GM19372 (cell line): Measurements from ENCODE around the gene NDUFV2.
A peak's percentile ranks its signal among the peaks of the same experiment; 100 is the strongest.
"Not testable (repeated sequence)": the region's sequence is repeated elsewhere in the genome, so short reads cannot be mapped to it uniquely, and the experiment has no call there.

Source experiments
- ATAC-seq: cut with Tn5 transposase; IDR thresholded peaks from one replicate; pipeline ENCODE4 v1.9.1; 2021; ENCODE audit warnings: mild to moderate bottlenecking, low read depth, moderate library complexity; ENCODE audit not compliant: unreplicated experiment

NDUFV2 gene

DNA sequence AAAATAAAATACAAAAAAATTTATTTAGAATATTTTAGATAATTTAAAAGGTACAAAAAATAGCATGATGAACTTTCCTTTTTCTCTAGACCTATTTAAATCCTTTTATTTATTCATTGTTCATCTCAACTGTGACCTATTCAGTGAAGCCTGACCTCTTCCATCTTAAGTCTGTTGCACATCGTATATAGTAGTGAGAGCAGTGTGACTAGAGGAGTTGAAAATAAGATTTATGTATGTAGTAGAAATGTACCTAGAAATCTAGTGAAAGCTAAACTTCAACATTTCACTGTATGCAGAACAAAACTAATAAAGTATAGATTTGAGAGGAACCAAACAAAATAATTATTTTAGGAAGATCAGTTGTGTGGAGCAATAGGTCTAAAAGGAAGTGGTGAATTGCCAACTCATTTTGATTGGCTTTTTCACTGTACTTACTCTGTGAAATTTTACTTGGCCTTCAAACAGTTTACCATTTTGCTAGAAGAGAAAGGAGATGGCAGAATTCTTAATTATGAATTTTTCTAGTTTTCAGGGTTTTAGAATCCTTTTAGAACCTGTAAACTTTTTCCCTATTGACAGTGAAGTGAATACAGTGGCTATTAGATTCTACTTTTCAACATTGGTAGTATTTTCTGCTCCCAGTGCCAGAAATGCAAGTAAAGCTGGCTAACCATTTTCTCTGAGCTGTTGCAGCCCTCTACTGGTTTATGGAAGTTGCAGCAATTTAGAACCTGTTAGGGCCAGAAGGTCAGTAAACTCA lies 45.1 kb downstream of the NDUFV2 start:
- ATAC-seq: peak; percentile 44

DNA sequence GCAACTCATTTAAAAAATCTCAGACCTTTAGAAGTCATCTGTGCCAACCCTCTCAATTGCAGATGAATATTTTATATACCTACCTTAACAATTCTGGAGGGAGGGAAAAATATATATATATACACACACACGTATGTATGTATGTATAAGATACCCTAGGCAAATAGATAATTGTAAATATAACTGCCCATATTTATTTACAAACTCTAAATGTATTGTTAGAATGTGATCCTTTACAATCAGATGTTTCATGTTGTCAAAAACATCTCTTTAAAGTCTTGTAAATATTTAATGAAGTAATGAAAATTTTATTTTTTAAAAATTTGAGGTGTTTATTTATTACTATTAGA lies 45.7 kb downstream of the NDUFV2 start:
- no peak for ATAC-seq

DNA sequence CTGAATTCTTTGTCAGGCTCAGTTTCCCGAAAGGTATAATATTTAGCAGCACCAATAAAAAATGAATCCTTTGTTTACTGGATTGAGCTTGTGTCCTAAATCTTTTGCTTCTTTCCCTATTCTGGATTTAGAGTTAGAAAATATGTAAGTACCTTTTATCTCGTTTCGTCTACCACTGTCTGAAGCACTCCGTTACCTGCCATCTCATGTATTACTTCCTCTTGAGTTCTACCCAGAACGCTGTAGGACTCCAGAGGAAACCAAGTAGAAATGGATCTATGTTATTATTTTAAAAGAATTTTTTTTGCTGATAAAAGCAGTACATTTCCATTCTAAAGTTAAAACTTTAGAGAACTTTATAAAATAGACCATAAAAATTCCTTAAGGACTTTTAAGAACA lies 47.6 kb downstream of the NDUFV2 start:
- no peak for ATAC-seq

DNA sequence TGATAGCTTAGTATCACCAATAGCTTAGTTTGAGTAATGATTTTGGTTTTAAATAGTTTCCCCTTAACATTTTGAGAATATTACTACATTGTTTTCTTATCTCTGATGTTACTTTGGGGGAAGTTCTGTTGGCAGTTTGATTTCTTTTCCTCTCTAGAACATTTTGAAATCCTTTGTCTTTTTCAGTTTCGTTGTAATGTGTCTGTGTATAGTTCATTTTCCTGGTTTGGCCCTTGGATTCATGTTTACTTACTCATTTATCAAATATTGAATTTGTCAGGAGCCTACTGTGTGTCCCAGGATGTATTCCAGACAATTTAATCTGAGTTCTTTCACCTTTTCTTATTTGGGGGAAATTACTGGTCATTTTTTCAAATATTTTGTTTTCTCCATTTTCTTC lies 50.8 kb downstream of the NDUFV2 start:
- no peak for ATAC-seq

DNA sequence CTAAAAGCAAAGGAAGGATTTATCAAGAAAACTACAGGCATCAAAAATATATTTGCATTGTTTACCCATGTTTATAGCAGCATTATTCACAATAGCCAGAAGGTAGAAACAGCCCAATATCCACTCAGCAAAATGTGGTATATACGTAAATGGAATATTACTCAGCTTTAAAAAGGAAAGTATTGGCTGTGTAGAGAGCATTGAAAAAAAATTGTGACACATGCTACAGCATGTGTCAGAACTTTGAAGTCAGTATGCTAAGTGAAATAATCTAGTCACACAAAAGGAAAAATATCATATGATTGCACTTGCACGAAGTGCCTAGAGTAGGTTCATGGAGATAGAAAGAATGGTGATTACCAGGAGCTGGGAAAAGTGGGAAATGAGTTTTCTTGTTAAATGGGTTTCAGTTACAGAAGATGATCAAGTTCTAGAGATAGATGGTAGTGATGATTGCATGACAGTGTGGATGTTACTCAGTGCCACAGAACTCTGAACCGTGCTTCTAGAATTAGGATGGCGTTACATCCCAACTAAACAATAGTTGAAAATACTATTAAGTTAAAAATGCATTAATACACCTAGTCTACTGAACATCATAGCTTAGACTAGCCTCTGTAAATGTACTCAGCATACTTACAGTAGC lies 54.2 kb downstream of the NDUFV2 start:
- ATAC-seq: no peak

DNA sequence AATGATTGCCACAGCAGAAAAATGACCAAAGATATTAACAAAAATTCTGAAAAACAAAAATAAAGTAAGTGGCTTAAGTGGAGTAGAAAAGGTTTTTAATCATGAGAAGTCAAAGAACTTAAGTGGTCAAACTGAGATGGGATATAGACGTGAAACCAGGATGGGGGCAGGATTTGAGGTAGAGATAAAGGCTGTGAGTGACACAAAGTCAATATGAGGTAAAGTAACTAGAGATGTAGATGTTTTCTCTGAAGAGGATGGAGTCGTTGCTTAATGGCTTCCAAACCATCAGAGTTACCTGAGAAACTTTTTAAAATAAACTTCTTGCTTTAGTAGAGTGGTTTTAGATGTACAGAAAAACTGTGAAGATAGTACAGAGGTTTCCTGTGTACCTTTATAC lies 55.3 kb downstream of the NDUFV2 start:
- no peak for ATAC-seq

DNA sequence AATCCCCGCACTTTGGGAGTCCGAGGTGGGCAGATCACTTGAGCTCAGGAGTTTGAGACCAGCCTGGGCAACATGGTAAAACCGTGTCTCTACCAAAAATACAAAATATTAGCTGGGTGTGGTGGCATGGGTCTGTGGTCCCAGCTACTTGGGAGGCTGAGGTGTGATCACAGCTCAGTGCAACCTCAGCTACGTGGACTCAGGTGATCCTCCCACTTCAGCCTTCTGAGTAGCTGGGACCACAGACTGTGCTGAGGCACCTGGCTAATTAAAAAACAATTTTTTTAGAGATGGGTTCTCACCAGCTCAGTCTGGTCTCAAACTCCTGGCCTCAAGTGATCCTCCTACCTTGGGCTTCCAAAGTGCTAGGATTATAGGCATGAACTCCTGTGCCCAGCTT lies 57.5 kb downstream of the NDUFV2 start:
- no peak for ATAC-seq

DNA sequence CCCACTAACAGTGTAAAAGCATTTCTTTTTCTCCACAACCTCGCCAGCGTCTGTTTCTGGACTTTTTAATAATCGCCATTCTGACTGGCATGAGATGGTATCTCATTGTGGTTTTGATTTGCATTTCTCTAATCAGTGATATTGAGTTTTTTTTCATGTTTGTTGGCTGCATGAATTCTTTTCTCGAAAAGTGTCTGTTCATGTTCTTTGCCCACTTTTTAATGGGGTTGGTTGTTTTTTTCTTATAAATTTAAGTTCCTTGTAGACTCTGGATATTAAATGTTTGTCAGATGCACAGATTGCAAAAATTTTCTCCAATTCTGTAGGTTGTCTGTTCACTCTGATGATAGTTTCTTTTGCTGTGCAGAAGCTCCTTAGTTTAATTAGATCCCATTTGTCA lies 60.2 kb downstream of the NDUFV2 start:
- ATAC-seq: not testable (repeated sequence)

DNA sequence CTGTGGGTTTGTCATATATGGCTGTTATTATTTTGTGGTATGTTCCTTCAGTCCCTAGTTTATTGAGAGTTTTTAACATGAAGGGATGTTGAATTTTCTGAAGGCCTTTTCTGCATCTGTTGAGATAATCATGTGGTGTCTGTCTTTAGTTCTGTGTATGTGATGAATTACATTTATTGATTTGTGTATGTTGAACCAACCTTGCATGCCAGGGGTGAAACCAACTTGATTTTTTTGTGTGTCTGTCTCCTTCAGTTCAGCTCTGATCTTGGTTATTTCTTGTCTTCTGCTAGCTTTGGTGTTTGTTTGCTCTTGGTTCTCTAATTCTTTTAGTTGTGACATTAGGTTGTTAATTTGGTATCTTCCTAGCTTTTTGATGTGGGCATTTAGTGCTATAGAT lies 61.6 kb downstream of the NDUFV2 start:
- not testable (repeated sequence) for ATAC-seq

DNA sequence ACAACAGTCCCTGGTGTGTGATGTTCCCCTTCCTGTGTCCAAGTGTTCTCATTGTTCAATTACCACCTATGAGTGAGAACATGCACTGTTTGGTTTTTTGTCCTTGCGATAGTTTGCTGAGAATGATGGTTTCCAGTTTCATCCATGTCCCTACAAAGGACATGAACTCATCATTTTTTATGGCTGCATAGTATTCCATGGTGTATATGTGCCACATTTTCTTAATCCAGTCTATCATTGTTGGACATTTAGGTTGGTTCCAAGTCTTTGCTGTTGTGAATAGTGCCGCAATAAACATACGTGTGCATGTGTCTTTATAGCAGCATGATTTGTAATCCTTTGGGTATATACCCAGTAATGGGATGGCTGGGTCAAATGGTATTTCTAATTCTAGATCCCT lies 63.4 kb downstream of the NDUFV2 start:
- not testable (repeated sequence) for ATAC-seq

DNA sequence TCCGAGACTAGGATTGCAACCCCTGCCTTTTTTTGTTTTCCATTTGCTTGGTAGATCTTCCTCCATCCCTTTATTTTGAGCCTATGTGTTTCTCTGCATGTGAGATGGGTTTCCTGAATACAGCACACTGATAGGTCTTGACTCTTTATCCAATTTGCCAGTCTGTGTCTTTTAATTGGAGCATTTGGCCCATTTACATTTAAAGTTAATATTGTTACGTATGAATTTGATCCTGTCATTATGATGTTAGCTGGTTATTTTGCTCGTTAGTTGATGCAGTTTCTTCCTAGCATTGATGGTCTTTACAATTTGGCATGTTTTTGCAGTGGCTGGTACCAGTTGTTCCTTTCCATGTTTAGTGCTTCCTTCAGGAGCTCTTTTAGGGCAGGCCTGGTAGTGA lies 67.0 kb downstream of the NDUFV2 start:
- not testable (repeated sequence) for ATAC-seq

DNA sequence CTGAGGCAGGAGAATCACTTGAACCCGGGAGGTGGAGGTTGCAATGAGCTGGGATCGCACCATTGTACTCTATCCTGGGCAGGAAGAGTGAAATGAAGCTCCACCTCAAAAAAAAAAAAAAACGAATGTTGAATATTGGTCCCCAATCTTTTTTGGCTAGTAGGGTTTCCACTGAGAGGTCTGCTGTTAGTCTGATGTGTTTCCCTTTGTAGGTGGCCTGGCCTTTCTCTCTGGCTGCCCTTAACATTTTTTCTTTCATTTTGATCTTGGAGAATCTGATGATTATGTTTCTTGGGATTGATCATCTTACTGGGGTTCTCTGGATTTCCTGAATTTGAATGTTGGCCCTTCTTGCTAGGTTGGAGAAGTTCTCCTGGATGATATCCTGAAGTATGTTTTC lies 69.4 kb downstream of the NDUFV2 start:
- not testable (repeated sequence) for ATAC-seq

DNA sequence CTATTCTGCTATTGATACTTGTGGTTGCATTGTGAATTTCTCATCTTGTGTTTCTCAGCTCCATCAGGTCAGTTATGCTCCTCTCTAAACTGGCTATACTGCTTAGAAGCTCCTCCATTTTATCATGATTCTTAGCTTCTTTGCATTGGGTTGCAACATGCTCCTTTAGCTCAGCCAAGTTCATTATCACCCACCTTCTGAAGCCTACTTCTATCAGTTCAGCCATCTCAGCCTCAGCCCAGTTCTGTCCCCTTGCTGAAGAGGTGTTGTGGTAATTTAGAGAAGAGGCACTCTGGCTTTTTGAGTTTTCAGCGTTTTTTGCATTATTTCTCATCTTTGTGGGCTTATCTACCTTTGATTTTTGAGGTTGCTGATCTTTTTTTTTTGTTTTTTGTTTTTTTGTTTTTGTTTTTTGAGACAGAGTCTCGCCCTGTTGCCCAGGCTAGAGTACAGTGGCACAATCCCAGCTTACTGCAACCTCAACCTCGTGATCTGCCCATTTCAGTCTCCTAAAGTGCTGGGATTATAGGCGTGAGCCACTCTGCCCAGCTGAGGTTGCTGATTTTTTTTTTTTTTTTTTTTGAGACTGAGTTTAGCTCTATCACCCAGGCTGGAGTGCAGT lies 70.1 kb downstream of the NDUFV2 start:
- ATAC-seq: no peak

DNA sequence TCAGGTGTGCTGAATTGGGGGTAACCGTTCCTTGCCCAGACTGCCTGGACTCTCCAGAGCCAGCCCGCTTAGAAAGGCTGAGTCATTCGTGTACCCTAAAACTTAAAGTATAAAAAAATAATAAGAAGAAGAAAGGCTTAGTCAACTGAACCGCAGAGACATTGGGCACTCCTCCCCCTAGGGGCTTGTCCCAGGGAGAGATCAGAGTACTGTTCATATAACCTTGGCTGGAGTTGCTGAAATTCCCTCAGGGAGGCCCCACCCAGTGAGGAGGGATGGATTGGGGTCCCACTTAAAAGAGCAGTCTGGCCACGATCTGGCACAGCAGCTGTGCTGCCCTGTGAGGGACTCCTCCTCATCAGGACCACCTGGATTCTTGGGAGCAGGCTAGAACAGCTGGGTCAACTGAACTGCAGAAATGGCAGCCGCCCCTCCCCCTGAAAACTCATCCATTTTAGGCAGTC lies 71.3 kb downstream of the NDUFV2 start:
- no peak for ATAC-seq

DNA sequence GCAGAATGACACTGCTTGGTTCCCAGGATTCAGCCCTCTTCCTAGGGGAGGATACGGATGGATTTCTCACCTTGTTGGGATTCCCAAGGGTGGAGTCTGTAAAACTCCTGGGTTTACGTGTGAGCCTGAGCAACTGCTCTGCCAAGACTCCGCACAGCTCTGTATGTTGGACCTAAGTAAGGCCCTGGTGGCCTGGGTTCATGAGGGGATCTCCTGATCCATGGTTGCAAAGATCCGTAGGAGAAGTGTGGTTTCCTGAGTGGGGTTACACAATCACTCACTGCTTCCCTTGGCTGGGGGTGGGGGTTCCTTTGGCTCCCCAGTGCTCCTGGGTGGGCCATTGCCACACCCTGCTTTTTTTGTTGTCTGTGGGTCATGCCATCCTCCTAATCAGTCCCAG lies 71.8 kb downstream of the NDUFV2 start:
- ATAC-seq: no peak

DNA sequence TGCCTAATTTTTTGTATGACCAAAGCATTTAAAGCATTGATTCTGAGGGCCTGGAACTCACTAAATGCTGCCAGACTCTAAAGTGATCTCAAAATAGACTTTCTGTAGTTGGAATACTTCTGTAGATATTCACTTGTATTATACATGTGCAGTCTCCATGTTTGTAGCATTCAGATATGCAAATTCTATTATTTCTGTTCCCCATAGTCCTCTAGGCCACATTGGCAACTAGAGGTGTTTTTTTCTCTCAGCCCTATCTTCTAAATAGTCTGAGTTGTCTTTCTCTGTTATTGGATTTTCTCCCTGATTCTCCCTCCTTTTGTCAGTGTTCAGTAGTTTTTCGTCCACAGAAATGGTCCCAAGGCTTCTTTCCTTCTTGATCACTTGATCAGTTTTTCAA lies 72.6 kb downstream of the NDUFV2 start:
- ATAC-seq: no peak

DNA sequence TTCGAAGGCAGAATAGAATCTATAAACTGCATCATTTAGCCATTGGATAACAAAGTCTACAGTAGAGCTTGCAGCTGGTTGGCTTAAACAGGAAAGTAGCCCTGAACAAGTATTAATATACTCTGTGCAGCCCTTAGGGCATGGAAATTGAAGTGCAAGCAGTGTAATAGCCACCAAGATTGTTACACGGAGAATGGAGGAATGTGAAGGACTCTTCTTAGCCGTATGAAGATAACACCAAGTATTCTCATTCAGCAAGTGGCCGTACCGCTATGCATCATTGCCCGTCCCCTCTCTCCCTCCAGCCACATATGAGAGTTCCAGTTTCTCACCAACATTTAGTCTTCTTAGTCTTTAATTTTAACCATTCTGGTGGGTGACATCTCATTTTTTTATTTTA lies 74.5 kb downstream of the NDUFV2 start:
- ATAC-seq: no peak

DNA sequence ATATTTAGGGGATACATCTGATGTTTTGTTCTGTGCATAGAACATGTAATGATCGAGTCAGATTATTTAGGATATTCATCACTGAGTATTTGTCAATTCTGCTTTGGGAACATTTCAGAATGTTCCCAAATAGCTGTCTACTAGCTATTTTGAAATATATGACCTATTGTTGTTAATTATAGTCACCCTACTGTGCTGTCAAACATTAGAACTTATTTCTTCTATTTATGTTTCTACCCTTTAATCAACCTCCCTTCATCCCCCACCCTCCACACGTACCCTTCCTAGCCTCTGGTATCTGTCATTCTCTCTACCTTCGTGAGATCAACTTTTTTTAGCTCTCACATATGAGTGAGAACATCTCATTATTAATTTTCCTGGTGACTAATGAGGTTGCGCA lies 75.0 kb downstream of the NDUFV2 start:
- no peak for ATAC-seq

DNA sequence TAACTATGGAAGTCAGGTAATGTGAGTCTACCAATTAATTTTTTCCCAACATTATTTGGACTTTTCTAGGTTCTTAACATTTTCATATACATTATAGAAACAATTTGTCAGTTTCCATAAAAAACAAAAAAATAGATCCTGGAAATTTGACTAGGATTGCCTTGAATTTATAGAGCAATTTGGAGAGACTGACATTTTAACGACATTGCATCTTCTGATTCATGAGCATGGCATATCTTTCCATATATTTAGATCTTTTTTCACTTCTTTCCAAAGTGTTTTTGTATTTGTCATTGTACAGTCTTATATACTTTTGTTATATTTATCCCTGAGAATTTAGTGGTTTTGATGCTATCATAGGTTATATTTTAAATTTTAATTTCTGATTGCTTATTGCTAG lies 76.1 kb downstream of the NDUFV2 start:
- ATAC-seq: no peak

DNA sequence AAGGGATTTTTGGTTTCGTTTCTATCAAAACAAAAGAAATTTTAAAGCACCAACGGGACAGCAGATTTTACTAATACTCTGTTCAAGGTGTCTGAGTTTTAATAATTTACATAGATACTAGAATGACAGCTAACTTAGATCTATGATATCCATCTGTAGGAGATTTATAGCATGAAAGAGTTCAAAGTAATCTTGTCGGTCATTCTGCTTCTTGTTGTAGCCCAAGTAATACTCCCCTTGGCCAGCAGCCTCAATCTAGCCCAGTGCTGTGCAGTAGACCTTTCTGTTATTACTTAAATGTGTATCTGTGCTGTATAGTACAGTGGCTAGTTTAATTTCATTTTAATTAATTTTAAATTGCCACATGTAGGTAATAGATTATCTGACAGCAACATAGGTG lies 78.8 kb downstream of the NDUFV2 start:
- ATAC-seq: no peak

DNA sequence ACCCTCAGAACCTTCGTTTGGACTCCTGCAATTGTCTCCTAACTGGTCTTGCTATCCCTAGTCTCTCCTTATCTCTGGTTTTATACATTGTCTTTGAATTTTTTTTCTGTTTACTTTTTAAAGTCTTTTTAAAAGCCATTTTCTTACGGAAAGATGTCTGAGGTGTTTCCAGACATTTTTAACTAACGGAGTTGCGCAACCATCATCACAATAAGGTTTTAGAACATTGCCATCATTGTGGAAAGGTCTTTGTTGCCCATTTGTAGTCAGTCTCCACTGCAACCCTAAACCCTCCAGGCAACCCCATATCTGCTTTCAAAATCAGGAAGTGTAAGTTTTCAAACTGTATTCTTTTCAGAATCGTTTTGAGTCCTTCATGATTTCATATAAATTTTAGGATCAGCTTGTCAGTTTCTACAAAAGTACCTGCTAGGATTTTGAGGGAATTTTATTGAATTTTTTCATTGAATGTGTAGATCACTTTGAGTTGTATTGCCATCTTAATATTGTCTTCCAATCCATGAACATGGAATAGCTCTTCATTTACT lies 80.4 kb downstream of the NDUFV2 start:
- no peak for ATAC-seq
